Right renal cortex interstitium (tissue), 3 donors: ENCODE data around the gene TESK2. TPM values are rescaled to one million over a fixed set of nuclear protein-coding genes. Genes with fewer than 3 reads are reported as not detected.
"Not testable (repeated sequence)": the region's sequence is repeated elsewhere in the genome, so short reads cannot be mapped to it uniquely, and the experiment has no call there.

Source experiments
- DNase-seq, 3 donors: peaks; one replicate each; pipeline ENCODE4 v3.0.0-alpha.2; 2013; ENCODE audit warnings: low read depth in 3 of 3, low spot score in 2 of 3
- polyA plus RNA-seq, 3 donors: library from polyadenylated mRNA; unstranded; fragments of 120-200 nt; gene quantifications; one replicate each; pipeline ENCODE4 v1.2.1, GENCODE V29; 2013; ENCODE audit not compliant: insufficient read length in 3 of 3

Gene TESK2
- polyA plus RNA-seq, 3 donors = 6.1 to 7.8 (median 6.5) TPM

GRCh38 chr1:45474194-45474593 is 16.8 kb downstream of the TESK2 start:
- not testable (repeated sequence) for DNase-seq

- no peak for DNase-seq
Measured at GRCh38 chr1:45473302-45473701, 17.7 kb downstream of the TESK2 start.

GRCh38 chr1:45470306-45470798 is 20.6 kb downstream of the TESK2 start:
- no peak for DNase-seq

GRCh38 chr1:45467353-45467752 is 23.6 kb downstream of the TESK2 start:
- not testable (repeated sequence) for DNase-seq

GRCh38 chr1:45465277-45465676 is 25.7 kb downstream of the TESK2 start:
- DNase-seq = no peak

GRCh38 chr1:45458894-45459293 is 32.1 kb downstream of the TESK2 start:
- DNase-seq = no peak

GRCh38 chr1:45456531-45456930 is 34.4 kb downstream of the TESK2 start:
- DNase-seq = no peak

- DNase-seq = no peak
Measured at GRCh38 chr1:45455162-45455561, 35.8 kb downstream of the TESK2 start.

GRCh38 chr1:45454464-45454863 is 36.5 kb downstream of the TESK2 start:
- DNase-seq = no peak

- DNase-seq = no peak
Measured at GRCh38 chr1:45452503-45452902, 38.5 kb downstream of the TESK2 start.

- no peak for DNase-seq
Measured at GRCh38 chr1:45448357-45448756, 42.6 kb downstream of the TESK2 start.

- DNase-seq = no peak
Measured at GRCh38 chr1:45446950-45447672, 43.9 kb downstream of the TESK2 start.

- no peak for DNase-seq
Measured at GRCh38 chr1:45446530-45446929, 44.4 kb downstream of the TESK2 start.

- DNase-seq = no peak
Measured at GRCh38 chr1:45444609-45445131, 46.3 kb downstream of the TESK2 start.

GRCh38 chr1:45443580-45444446 is 47.1 kb downstream of the TESK2 start:
- DNase-seq = no peak

GRCh38 chr1:45442272-45442671 is 48.7 kb downstream of the TESK2 start:
- DNase-seq = no peak

GRCh38 chr1:45437323-45437722 is 53.6 kb downstream of the TESK2 start:
- DNase-seq = no peak

- no peak for DNase-seq
Measured at GRCh38 chr1:45430490-45430889, 60.5 kb downstream of the TESK2 start.

GRCh38 chr1:45429561-45430159 is 61.3 kb downstream of the TESK2 start:
- DNase-seq = no peak

GRCh38 chr1:45423906-45424678 is 66.9 kb downstream of the TESK2 start:
- no peak for DNase-seq
